Embryonic facial prominence (tissue), 1 donor: Measurements from ENCODE around the gene MKRN3.
"Not testable (repeated sequence)": the region's sequence is repeated elsewhere in the genome, so short reads cannot be mapped to it uniquely, and the experiment has no call there.

Experiments
- DNase-seq: peaks from one replicate; pipeline ENCODE4 v3.0.0-alpha.2; 2016; ENCODE audit errors: extremely low spot score

Gene MKRN3

GRCh38 chr15:23589012-23589411 is 23.5 kb downstream of the MKRN3 start:
- no peak for DNase-seq

GRCh38 chr15:23594252-23594770 is 28.8 kb downstream of the MKRN3 start:
- DNase-seq, result no peak

GRCh38 chr15:23595368-23595767 is 29.9 kb downstream of the MKRN3 start:
- DNase-seq, result no peak

GRCh38 chr15:23596736-23597135 is 31.3 kb downstream of the MKRN3 start:
- no peak for DNase-seq

GRCh38 chr15:23597278-23597677 is 31.8 kb downstream of the MKRN3 start:
- DNase-seq, result not testable (repeated sequence)

- DNase-seq, result no peak
Observed at GRCh38 chr15:23599053-23599452, 33.6 kb downstream of the MKRN3 start.

GRCh38 chr15:23602124-23602523 is 36.6 kb downstream of the MKRN3 start:
- no peak for DNase-seq

GRCh38 chr15:23606226-23606625 is 40.8 kb downstream of the MKRN3 start:
- DNase-seq, result no peak

- DNase-seq, result no peak
Observed at GRCh38 chr15:23616536-23616935, 51.1 kb downstream of the MKRN3 start.
